Measurements from ENCODE around the gene ZC3H7B. TPM values are rescaled to one million over a fixed set of nuclear protein-coding genes. Genes with fewer than 3 reads are reported as not detected.
A peak's percentile ranks its signal among the peaks of the same experiment; 100 is the strongest.

Gene ZC3H7B
- total RNA-seq, 2 donors from 2014 or later: 56.7 to 79.1 TPM

DNA sequence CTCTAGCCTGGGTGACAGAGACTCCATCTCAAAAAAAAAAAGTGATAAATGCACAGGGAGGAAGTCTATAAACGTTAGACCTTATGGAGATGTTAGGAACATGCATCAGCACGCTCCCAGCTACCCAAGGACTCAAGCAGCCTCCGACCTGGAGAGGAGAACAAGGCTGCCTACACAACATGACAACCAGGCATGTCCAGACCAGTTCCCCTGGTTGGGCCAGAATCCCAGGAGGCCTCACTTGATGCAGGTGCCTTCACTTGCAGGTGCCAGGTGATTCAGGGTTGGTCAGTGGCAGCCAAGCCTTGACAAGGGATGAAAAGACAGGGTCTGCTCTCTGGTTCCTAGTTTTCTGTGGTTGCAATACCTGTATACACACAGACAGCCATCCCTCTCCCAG, 21.3 kb upstream of the ZC3H7B start:
- no peak overlapping the region for H3K4me3 ChIP-seq
- no peaks in the 10 kb centered on the region for H3K9me3 ChIP-seq
- 59% methylated on average over 3 of the region's 3 CpGs for WGBS
- no peaks in the 10 kb centered on the region for H3K27me3 ChIP-seq (replicated peaks; ENCODE audit: insufficient read depth)
- DNase-seq (ENCODE audit: low spot score): peak; percentile 91
- TF ChIP-seq POLR2A (IDR thresholded peaks at IDR 0.05): no peak
- peak; percentile 88 for TF ChIP-seq POLR2AphosphoS5 (IDR thresholded peaks at IDR 0.05)
- no peak overlapping the region for H3K27ac ChIP-seq
- H3K4me1 ChIP-seq (replicated peaks): no peaks in the 10 kb centered on the region
- no peaks in the 10 kb centered on the region for H3K36me3 ChIP-seq
- intact Hi-C loops (cut with DNase I): no loop called here

DNA sequence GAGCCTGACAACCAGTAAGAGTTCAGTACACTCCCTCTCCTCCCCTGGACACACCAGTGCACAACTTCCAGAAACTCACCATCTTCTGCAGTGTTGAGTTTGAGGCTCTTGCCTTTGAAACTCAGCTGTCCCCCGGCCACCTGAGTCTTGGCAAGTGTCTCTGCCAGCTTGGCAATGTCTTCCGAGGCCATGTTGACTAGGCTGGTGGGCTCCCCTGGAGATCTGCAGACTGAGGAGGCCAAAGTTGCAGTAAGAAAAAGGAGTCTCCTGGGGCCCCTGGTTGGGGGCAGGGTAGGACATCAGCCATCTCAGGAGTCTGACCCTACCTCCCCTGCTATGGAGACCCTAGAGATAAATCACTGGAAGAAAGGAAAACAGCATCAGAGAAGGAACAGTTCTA, 20.5 kb upstream of the ZC3H7B start:
- 45% methylated on average over 2 of the region's 2 CpGs for WGBS
- H3K27ac ChIP-seq: no peak overlapping the region
- intact Hi-C loops (cut with DNase I): no loop called here
- no peak overlapping the region for H3K4me3 ChIP-seq
- H3K9me3 ChIP-seq: no peaks in the 10 kb centered on the region
- no peaks in the 10 kb centered on the region for H3K36me3 ChIP-seq
- TF ChIP-seq POLR2A (IDR thresholded peaks at IDR 0.05) (no peak), POLR2AphosphoS5 (IDR thresholded peaks at IDR 0.05) (no peak)
- TF ChIP-seq, protein P1, sequence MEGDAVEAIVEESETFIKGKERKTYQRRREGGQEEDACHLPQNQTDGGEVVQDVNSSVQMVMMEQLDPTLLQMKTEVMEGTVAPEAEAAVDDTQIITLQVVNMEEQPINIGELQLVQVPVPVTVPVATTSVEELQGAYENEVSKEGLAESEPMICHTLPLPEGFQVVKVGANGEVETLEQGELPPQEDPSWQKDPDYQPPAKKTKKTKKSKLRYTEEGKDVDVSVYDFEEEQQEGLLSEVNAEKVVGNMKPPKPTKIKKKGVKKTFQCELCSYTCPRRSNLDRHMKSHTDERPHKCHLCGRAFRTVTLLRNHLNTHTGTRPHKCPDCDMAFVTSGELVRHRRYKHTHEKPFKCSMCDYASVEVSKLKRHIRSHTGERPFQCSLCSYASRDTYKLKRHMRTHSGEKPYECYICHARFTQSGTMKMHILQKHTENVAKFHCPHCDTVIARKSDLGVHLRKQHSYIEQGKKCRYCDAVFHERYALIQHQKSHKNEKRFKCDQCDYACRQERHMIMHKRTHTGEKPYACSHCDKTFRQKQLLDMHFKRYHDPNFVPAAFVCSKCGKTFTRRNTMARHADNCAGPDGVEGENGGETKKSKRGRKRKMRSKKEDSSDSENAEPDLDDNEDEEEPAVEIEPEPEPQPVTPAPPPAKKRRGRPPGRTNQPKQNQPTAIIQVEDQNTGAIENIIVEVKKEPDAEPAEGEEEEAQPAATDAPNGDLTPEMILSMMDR (IDR thresholded peaks at IDR 0.05): no peak
- H3K27me3 ChIP-seq (replicated peaks; ENCODE audit: insufficient read depth): no peaks in the 10 kb centered on the region
- no peak for DNase-seq (ENCODE audit: low spot score)
- H3K4me1 ChIP-seq (replicated peaks): no peaks in the 10 kb centered on the region

DNA sequence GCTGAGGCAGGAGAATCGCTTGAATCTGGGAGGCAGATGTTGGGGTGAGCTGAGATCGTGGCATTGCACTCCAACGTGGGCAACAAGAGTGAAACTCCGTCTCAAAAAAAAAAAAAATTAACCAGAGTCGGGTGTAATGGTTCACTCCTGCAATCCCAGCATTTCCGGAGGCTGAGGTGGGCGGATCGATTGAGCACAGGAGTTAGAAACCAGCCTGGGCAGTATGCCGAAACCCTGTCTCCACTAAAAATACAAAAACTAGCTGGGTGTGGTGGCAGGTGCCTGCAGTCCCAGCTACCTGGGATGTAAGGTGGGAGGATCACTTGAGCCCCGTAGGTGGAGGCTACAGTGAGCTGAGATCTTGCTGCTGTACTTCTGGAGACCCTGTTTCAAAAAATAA, 16.9 kb upstream of the ZC3H7B start:
- 59% methylated on average over 10 of the region's 10 CpGs for WGBS
- intact Hi-C loops (cut with DNase I): no loop called here
- Histone ChIP-seq H3K4me1 (replicated peaks) (no peaks in the 10 kb centered on the region), H3K27me3 (replicated peaks; ENCODE audit: insufficient read depth) (no peaks in the 10 kb centered on the region), H3K4me3 (no peak overlapping the region), H3K36me3 (no peaks in the 10 kb centered on the region), H3K9me3 (no peaks in the 10 kb centered on the region), H3K27ac (no peak overlapping the region)
- no peak for DNase-seq (ENCODE audit: low spot score)
- TF ChIP-seq POLR2A (IDR thresholded peaks at IDR 0.05) (no peak), POLR2AphosphoS5 (IDR thresholded peaks at IDR 0.05) (no peak)
- TF ChIP-seq, protein P1 (IDR thresholded peaks at IDR 0.05): no peak

DNA sequence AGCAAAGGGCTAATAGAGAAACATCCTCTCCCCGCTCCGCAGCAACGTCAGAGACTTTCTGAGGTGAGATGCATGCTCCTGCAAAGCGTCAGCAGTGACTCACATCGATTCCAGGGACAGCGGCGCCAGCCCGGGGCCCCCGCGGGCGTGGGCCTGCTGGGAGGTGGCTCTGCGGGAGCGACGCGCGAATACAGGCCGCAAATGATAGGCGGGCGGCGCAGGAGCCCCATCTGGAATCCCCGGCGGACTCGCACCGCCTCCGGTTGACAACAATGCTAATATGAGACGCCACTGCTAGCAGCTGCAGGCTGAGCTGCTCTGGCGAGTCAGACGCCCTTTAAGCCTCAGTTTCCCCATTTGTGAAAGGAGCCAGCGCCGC, 15.9 kb upstream of the ZC3H7B start:
- intact Hi-C loops (cut with DNase I): no loop called here
- no peaks in the 10 kb centered on the region for H3K36me3 ChIP-seq
- DNase-seq (ENCODE audit: low spot score): peak; percentile 20

DNA sequence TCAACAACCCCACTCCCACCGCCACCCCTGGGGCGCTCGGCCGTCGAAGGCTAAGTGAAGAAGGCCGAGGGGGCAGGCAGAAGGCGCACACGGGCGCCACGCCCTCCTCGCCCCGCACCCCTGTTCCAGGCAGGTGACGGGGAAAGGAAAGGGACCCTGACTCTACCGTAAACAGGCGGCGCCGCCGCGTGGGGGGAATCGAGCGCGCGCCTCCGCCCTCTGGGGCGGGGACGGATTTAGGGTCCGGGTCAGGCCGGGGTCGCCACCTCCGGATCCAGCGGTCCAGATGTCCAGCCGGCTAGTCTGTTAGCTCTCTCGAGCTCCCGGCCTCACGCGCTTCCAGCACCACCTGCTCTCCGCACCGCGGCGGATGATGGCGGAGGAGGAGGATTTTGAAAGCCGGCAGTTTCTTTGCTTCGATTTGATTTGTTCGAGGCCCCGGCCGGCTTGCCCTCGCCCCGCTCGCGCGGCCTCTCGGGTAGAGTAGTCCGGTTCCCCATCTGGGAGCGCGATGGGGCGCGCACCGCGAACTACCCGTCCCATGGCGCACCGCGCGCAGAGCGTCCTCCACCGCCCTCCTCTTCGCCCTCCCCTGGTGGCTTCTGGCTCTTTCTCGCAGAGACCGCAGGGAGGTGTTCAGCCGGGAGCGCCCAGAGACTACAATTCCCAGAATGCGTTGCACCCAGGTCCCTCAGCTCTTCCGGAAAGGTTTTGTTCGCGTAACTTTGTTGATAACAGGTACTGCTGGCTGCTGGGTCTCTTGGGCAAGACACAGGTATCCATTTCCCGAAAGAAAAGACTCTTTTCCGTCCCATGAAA, 15.3 kb upstream of the ZC3H7B start, which contains the start of gene RANGAP1:
Gene RANGAP1, minus strand, starts transcription at position 368 of the 819 bp plus-strand sequence. CDS start 5,143 bp downstream, outside the sequence.
- TF ChIP-seq POLR2AphosphoS5 (IDR thresholded peaks at IDR 0.05) (peak; percentile 100), POLR2A (IDR thresholded peaks at IDR 0.05) (peak; percentile 87)
- TF ChIP-seq, protein P1 (IDR thresholded peaks at IDR 0.05): peak in 2 of 4 experiments; percentile 32 to 64
- intact Hi-C loops (cut with DNase I): no loop called here
- H3K4me3 ChIP-seq: peak within 1 kb of the TSS; percentile 74 to 87
- H3K9me3 ChIP-seq: no peaks in the 10 kb centered on the region
- no peaks in the 10 kb centered on the region for H3K36me3 ChIP-seq
- no peaks in the 10 kb centered on the region for H3K4me1 ChIP-seq (replicated peaks)
- peak; percentile 98 for DNase-seq (ENCODE audit: low spot score)
- H3K27ac ChIP-seq: peak within 1 kb of the TSS; percentile 83 to 87
- under 1% methylated on average over 70 of the region's 77 CpGs for WGBS
- H3K27me3 ChIP-seq (replicated peaks; ENCODE audit: insufficient read depth): no peaks in the 10 kb centered on the region

More for the DNA sequence above, 15.9 kb upstream of the ZC3H7B start:
- H3K4me1 ChIP-seq (replicated peaks): no peaks in the 10 kb centered on the region
- H3K27me3 ChIP-seq (replicated peaks; ENCODE audit: insufficient read depth): no peaks in the 10 kb centered on the region
- H3K9me3 ChIP-seq: no peaks in the 10 kb centered on the region
- peak; percentile 9 for TF ChIP-seq POLR2A (IDR thresholded peaks at IDR 0.05)
- TF ChIP-seq, protein P1 (IDR thresholded peaks at IDR 0.05): no peak
- no peak for TF ChIP-seq POLR2AphosphoS5 (IDR thresholded peaks at IDR 0.05)
- under 1% methylated on average over 30 of the region's 30 CpGs for WGBS
- H3K4me3 ChIP-seq: peak overlapping the region; percentile 74 to 87
- H3K27ac ChIP-seq: peak overlapping the region; percentile 83 to 87

All from prostate gland (tissue), 2 donors.